ENCODE results near the gene TPX2. TPM values are rescaled to one million over a fixed set of nuclear protein-coding genes. Genes with fewer than 3 reads are reported as not detected.

The TPX2 gene
- polyA plus RNA-seq, 1 of the 3 experiments (the other 2 are of a cell fraction): 17.1 TPM

GRCh38 chr20:31706607-31707257 is 32.4 kb upstream of the TPX2 start:
- no peak for TF ChIP-seq MXI1 (IDR thresholded peaks at IDR 0.05; ENCODE audit: low read depth, low read length)
- TF ChIP-seq, protein P1, sequence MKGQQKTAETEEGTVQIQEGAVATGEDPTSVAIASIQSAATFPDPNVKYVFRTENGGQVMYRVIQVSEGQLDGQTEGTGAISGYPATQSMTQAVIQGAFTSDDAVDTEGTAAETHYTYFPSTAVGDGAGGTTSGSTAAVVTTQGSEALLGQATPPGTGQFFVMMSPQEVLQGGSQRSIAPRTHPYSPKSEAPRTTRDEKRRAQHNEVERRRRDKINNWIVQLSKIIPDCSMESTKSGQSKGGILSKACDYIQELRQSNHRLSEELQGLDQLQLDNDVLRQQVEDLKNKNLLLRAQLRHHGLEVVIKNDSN (IDR thresholded peaks at IDR 0.05; ENCODE audit: borderline replicate concordance, low read depth): no peak
- TF ChIP-seq, protein P2, sequence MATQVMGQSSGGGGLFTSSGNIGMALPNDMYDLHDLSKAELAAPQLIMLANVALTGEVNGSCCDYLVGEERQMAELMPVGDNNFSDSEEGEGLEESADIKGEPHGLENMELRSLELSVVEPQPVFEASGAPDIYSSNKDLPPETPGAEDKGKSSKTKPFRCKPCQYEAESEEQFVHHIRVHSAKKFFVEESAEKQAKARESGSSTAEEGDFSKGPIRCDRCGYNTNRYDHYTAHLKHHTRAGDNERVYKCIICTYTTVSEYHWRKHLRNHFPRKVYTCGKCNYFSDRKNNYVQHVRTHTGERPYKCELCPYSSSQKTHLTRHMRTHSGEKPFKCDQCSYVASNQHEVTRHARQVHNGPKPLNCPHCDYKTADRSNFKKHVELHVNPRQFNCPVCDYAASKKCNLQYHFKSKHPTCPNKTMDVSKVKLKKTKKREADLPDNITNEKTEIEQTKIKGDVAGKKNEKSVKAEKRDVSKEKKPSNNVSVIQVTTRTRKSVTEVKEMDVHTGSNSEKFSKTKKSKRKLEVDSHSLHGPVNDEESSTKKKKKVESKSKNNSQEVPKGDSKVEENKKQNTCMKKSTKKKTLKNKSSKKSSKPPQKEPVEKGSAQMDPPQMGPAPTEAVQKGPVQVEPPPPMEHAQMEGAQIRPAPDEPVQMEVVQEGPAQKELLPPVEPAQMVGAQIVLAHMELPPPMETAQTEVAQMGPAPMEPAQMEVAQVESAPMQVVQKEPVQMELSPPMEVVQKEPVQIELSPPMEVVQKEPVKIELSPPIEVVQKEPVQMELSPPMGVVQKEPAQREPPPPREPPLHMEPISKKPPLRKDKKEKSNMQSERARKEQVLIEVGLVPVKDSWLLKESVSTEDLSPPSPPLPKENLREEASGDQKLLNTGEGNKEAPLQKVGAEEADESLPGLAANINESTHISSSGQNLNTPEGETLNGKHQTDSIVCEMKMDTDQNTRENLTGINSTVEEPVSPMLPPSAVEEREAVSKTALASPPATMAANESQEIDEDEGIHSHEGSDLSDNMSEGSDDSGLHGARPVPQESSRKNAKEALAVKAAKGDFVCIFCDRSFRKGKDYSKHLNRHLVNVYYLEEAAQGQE (IDR thresholded peaks at IDR 0.05; ENCODE audit: low read depth, low read length): no peak
- no peak for TF ChIP-seq CHD2 (IDR thresholded peaks at IDR 0.05; ENCODE audit: low read length, partially characterized antibody)
- no peak for TF ChIP-seq TCF12 (IDR thresholded peaks at IDR 0.05)
- TF ChIP-seq EP300 (IDR thresholded peaks at IDR 0.05; ENCODE audit: borderline replicate concordance in 1 of 2, low read depth in 1 of 2, low read length in 1 of 2): no peak
- TF ChIP-seq, protein P3, sequence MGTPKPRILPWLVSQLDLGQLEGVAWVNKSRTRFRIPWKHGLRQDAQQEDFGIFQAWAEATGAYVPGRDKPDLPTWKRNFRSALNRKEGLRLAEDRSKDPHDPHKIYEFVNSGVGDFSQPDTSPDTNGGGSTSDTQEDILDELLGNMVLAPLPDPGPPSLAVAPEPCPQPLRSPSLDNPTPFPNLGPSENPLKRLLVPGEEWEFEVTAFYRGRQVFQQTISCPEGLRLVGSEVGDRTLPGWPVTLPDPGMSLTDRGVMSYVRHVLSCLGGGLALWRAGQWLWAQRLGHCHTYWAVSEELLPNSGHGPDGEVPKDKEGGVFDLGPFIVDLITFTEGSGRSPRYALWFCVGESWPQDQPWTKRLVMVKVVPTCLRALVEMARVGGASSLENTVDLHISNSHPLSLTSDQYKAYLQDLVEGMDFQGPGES (IDR thresholded peaks at IDR 0.05; ENCODE audit: low read depth, low read length): no peak
- TF ChIP-seq RAD21 (IDR thresholded peaks at IDR 0.05; ENCODE audit: low read length): no peak
- no peak for TF ChIP-seq POLR2AphosphoS5 (IDR thresholded peaks at IDR 0.05; ENCODE audit: low read depth, low read length)
- TF ChIP-seq ELF1 (IDR thresholded peaks at IDR 0.05): no peak
- WGBS (ENCODE audit: low lambda C conversion rate): 73% methylated on average over 2 of the region's 2 CpGs
- Histone ChIP-seq H3K36me3 (replicated peaks in 1 of 2; ENCODE audit: control insufficient read depth in 1 of 2, insufficient read depth in 2 of 2, low read length in 1 of 2) (peaks cover 45 to 54% of the 10 kb centered on the region in 2 experiments), H3F3A (replicated peaks; ENCODE audit: insufficient read depth) (peaks cover 35% of the 10 kb centered on the region), H3K9me2 (no peaks in the 10 kb centered on the region), H3K4me3 (ENCODE audit: low read depth in 2 of 2, low read length in 1 of 2) (no peak overlapping the region), H3K27ac (ENCODE audit: low read depth in 2 of 2, low read length in 1 of 2) (peak overlapping the region in 1 of 2 experiments; percentile 80; a peak in 2 of 4 replicates), H3K4me1 (ENCODE audit: control insufficient read depth in 1 of 2, insufficient read depth in 2 of 2, low read depth in 1 of 2, low read length in 1 of 2) (peaks cover 8 to 24% of the 10 kb centered on the region in 2 experiments; a peak in 3 of 4 replicates), H3K79me2 (ENCODE audit: insufficient read depth) (peaks cover 100% of the 10 kb centered on the region), H4K20me1 (ENCODE audit: insufficient read depth) (no peaks in the 10 kb centered on the region), H3K27me3 (ENCODE audit: insufficient read depth) (no peaks in the 10 kb centered on the region), H3K9me3 (no peaks in the 10 kb centered on the region), H3K4me2 (no peak overlapping the region), H2AFZ (ENCODE audit: low read depth) (no peak overlapping the region), H3K9ac (no peak overlapping the region)
- ChIA-PET CTCF (interaction anchor here (0.6 to 4.6 kb wide), 3 partner anchors 16 to 1112 kb away, joined by 3 to 18 read pairs (median 3); partner anchors contain the start of gene BCL2L1), POLR2A (no interaction called here)
- no peak for DNase-seq

DNA sequence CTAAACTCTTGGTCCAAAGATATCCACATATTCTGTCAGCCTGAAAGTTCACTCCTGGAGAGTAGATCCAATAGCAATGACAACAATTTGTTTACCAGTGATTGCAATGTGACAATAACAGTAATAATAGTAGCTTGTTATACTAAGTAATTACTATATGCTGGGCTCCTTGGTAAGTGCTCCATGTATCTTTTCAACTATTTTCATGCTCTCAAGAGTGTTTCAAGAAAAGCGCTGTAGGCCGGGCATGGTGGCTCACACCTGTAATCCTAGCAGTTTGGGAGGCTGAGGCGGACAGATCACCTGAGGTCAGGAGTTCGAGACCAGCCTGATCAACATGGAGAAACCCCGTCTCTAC is 31.9 kb upstream of the TPX2 start:
- no peak overlapping the region for H3K27ac ChIP-seq (ENCODE audit: low read depth in 2 of 2, low read length in 1 of 2)
- H3K4me3 ChIP-seq (ENCODE audit: low read depth in 2 of 2, low read length in 1 of 2): no peak overlapping the region
- no peak for DNase-seq
- H4K20me1 ChIP-seq (ENCODE audit: insufficient read depth): no peaks in the 10 kb centered on the region
- POLR2A ChIA-PET: no interaction called here
- peaks cover 39% of the 10 kb centered on the region for H3F3A ChIP-seq (replicated peaks; ENCODE audit: insufficient read depth)
- H3K79me2 ChIP-seq (ENCODE audit: insufficient read depth): peaks cover 100% of the 10 kb centered on the region
- H3K36me3 ChIP-seq (replicated peaks in 1 of 2; ENCODE audit: control insufficient read depth in 1 of 2, insufficient read depth in 2 of 2, low read length in 1 of 2): peaks cover 44 to 58% of the 10 kb centered on the region in 2 experiments
- no peak overlapping the region for H3K9ac ChIP-seq
- no peak overlapping the region for H2AFZ ChIP-seq (ENCODE audit: low read depth)
- H3K4me2 ChIP-seq: no peak overlapping the region
- peaks cover 12 to 29% of the 10 kb centered on the region in 2 experiments for H3K4me1 ChIP-seq (ENCODE audit: control insufficient read depth in 1 of 2, insufficient read depth in 2 of 2, low read depth in 1 of 2, low read length in 1 of 2)
- CTCF ChIA-PET: interaction anchor here (4.6 kb wide), 1 partner anchor 16 kb away, joined by 18 read pairs; the partner anchor contains the start of gene BCL2L1
- no peaks in the 10 kb centered on the region for H3K27me3 ChIP-seq (ENCODE audit: insufficient read depth)
- WGBS (ENCODE audit: low lambda C conversion rate): 100% methylated on average over 5 of the region's 5 CpGs
- H3K9me2 ChIP-seq: no peaks in the 10 kb centered on the region
- no peaks in the 10 kb centered on the region for H3K9me3 ChIP-seq
- TF ChIP-seq GATA2 (CRISPR knock-in tag; IDR thresholded peaks at IDR 0.05) (no peak), MXI1 (IDR thresholded peaks at IDR 0.05; ENCODE audit: low read depth, low read length) (no peak), SIN3A (IDR thresholded peaks at IDR 0.05; ENCODE audit: borderline replicate concordance, low read depth, low read length) (no peak), NFIC (IDR thresholded peaks at IDR 0.05; ENCODE audit: borderline replicate concordance) (no peak), RXRA (IDR thresholded peaks at IDR 0.05; ENCODE audit: borderline replicate concordance, low read depth) (no peak), ELF1 (IDR thresholded peaks at IDR 0.05) (no peak), TAF1 (IDR thresholded peaks at IDR 0.05; ENCODE audit: borderline replicate concordance, low read depth, low read length) (no peak), MEF2A (IDR thresholded peaks at IDR 0.05; ENCODE audit: borderline replicate concordance, low read depth) (no peak), CHD2 (IDR thresholded peaks at IDR 0.05; ENCODE audit: low read length, partially characterized antibody) (no peak), FOSL2 (IDR thresholded peaks at IDR 0.05; ENCODE audit: borderline replicate concordance, low read depth) (no peak), YY1 (IDR thresholded peaks at IDR 0.05; ENCODE audit: low read depth) (no peak), FOXM1 (IDR thresholded peaks at IDR 0.05; ENCODE audit: low read depth) (no peak), FOXJ3 (CRISPR knock-in tag; IDR thresholded peaks at IDR 0.05) (no peak)
- TF ChIP-seq, protein P4, sequence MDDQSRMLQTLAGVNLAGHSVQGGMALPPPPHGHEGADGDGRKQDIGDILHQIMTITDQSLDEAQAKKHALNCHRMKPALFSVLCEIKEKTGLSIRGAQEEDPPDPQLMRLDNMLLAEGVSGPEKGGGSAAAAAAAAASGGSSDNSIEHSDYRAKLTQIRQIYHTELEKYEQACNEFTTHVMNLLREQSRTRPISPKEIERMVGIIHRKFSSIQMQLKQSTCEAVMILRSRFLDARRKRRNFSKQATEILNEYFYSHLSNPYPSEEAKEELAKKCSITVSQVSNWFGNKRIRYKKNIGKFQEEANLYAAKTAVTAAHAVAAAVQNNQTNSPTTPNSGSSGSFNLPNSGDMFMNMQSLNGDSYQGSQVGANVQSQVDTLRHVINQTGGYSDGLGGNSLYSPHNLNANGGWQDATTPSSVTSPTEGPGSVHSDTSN (IDR thresholded peaks at IDR 0.05): no peak
